Stimulated activated CD8-positive, alpha-beta memory T cell treated with anti-CD3 and anti-CD28 coated beads, Interleukin-12 subunit alpha, Interleukin-12 subunit beta, amount 100 ng/mL, for 4 hours (primary cell): ENCODE measurements around the gene ARHGAP35.
"Not testable (repeated sequence)": the region's sequence is repeated elsewhere in the genome, so short reads cannot be mapped to it uniquely, and the experiment has no call there.

Experiments used
- DNase-seq: peaks from one replicate; pipeline ENCODE4 v3.0.0-alpha.2; 2020; ENCODE audit warnings: low read depth

The ARHGAP35 gene

GRCh38 chr19:46871173-46871572 lies 10.4 kb downstream of the ARHGAP35 start:
- DNase-seq, result not testable (repeated sequence)

DNA sequence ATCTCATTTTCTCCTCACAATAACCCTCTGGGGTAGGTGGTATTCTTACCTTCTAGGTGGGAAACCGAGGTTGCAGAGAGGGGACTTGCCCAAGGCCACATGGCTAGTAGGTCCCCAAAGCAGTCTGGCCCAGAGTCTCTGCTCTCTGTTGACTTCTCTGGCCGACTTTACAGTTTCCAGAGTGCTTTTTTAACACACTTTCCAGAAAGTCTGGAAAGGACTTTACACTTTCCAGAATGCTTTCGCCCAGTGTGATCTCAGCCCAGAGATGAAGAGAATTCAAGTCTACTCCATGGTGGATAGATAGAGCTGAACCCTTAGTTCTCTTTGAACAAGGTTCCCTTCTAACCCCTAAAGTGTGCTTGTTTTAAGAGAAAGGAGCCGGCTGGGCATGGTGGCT lies 12.2 kb downstream of the ARHGAP35 start:
- DNase-seq, result no peak

DNA sequence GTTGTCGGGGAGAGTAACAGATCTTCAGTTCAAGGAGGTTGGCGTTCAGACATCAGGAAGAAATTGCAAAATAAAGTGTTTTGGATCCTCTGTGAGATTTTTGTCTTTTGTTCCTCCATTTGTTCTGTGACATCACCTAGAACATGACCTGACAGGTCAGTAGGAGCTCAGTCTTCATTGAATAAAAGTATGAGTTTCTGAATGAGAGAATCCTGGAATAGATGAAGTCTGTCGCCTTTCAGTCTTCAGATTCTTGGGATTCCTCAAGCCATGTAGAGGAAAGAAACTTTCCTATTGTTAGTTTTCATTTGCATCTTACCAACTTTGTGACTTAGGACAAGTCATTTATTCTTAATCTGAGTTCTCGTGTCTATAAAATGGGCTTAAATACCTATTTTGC lies 14.4 kb downstream of the ARHGAP35 start:
- no peak for DNase-seq

DNA sequence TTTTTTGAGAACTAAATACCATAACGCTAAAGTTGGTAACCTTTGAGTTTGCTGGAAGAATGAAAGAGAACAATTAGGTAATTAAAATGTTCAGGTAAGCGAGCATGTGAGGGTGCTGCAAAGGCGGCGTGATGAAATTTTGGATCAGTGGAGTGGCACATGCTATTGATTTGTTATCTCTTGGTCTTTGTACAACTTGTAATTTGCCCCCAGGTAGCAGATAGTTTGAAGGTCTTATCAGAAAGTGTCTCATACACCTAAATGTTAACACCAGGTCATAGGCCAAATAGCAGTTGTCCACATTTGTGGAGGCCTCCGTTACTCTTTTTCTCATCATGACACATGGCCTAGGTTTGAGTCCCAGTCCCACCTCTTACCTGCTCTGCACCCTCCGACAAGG lies 14.9 kb downstream of the ARHGAP35 start:
- no peak for DNase-seq

DNA sequence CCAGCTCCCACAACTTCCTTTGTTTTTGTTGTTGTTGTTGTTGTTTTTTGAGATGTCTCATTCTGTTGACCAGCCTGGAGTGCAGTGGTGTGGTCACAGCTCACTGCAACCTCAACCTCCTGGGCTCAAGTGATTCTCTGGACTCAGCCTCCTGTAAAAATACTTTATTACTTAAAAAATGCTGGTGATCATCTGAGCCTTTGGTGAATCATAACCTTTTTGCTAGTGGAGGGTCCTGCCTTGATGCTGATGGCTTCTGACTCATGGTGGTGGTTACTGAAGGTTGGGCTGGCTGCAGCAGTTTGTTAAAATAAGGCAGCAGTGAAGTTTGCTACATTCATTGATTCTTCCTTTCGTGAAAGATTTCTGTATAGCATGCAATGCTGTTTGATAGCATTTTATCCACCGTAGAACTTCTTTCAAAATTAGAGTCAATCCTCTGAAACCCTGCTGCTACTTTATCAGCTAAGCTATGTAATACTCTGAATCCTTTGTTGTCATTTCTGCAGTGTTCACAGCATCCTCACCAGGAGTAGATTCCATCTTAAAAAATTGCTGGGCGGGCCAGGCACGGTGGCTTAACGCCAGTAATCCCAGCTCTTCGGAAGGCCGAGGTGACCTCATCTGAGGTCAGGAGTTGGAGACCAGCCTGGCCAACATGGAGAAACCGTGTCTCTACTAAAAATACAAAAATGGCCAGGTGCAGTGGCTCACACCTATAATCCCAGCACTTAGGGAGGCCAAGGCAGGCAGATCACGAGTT lies 18.0 kb downstream of the ARHGAP35 start:
- no peak for DNase-seq

DNA sequence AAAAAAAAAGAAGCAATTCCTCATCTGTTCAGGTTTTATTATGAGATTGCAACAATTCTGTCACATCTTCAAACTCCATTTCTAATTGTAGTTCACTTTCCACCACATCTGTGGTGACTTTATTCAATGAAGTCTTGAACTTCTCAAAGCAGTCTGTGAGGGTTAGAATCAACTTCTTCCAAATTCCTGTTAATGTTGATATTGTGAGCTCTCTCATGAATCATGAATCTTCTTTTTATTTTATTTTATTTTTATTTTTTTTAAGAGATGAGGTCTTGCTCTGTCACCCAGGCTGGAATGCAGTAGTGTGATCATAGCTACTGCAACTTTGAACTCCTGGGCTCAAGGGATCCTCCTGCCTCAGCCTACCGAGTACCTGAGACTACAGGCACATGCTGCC lies 19.6 kb downstream of the ARHGAP35 start:
- no peak for DNase-seq

- DNase-seq, result no peak
Measured at GRCh38 chr19:46881092-46881491, 20.3 kb downstream of the ARHGAP35 start.

DNA sequence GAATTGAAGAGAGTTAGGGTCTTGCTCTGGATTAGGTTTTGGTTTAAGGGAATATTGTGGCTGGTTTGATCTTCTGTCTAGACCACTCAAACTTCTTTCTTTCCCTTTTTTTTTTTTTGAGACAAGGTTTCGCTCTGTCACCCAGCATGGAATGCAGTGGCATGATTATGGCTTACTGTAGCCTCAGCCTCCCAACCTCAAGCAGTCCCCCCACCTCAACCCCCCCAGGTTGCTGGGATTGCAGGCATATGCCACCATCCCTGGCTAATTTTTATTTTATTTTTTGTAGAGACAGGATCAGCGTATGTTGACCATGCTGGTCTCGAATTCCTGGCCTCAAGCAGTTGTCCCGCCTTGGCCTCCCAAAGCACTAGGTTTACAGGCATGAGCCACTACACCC lies 21.2 kb downstream of the ARHGAP35 start:
- DNase-seq, result no peak

DNA sequence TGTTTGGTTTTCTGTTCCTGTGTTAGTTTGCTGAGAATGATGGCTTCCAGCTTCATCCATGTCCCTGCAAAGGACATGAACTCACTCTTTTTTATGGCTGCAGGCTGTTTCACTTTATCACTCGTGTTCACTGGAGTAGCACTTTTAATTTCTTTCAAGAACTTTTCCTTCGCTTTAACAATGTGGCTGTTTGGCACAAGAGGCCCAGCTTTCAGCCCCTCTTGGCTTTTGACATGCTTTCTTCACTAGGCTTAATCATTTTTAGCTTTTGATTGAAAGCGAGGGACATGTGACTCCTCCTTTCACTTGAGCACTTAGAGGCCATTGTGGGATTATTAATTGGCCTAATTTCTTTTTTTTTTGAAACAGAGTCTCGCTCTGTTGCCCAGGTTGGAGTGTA lies 22.0 kb downstream of the ARHGAP35 start:
- not testable (repeated sequence) for DNase-seq

GRCh38 chr19:46885411-46885810 lies 24.6 kb downstream of the ARHGAP35 start:
- DNase-seq, result no peak

DNA sequence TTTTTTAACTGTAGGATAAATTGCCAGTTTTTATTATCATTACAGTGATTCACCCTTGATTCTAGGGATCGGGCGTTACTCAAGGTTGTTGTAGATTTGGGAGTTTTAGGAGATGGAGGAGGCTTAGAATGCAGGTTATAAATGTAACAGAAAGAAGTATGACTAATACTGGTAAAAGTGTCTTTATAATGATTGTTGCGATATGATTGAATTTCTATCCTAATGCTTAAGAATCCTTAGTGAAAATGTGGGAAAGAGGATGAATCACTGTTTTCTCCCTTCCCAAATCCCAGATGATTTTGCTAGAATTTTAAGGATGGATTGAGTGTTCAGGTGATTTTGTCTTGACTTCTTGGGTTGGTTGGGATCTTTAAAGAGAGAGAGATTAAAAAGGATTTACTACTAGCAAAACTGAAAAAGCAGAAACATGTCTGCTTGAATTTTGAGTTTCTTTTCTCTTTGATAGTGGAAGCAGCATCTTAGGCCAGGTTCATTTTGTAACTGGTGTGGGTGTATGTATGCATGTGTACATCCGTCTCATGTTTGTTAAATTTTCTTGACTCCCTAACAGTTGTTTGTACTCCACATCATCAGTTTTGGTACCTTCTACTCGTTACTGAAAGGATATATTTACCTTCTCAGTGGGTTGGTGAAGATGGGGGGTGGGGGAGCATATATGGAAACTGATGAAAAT lies 25.9 kb downstream of the ARHGAP35 start:
- no peak for DNase-seq

DNA sequence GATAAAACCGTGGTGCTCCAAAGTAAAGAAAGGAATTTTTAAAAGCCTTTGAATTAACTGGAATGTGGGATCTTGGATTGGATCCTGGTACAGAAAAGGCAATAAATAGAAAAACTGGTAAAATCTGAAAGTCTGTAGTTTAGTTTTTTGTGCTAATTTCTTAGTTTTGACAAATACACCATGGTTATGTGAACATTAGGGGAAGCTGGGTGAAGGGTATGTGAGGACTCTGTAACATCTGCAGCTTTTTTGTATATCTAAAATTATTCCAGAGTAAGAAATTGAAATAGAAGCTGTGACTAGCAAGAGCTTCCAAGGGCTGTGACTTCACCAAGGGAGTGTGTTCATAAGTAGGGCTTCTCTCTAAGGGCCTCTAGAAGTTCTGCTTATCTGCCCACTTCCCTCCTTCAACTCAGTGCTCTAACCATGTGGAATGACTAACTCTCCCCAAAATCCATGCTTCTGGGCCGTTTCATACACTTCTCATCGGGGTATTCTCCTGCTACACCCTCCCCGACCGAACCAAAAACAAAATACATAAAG lies 26.5 kb downstream of the ARHGAP35 start:
- no peak for DNase-seq

DNA sequence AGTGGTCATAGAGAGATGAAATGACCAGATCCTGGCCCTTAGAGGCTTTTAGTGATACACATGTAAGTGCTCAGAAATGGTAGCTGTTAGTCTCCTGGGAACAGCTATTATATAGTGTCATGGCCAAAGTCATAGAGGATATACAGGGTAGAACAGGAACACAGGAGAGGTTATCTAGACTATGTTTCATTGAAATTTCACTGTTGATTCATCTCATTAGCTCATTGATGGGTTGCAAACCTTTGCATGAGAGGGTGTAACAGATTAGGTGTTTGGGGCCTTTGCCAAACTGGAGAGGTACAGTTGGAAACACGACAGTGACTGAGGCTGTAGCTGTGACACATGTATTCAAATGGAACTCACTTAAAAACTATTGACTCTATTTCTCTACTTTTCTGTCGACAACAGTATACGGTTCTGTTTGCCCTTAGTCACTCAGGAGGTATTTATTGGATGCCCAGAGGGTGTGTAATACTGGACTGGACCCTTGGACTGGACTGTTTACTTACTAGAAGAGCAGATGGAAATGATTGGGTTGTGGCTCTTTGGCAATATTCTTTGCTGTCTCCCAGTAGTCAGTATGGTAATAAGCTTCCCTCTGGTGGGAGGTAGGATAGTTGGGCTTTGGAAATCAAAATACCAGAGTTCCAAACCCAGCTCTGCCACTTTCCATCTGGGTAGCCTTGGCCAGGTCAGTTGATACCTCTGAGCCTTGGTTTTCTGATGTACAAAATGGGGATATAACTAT lies 29.8 kb downstream of the ARHGAP35 start:
- no peak for DNase-seq

DNA sequence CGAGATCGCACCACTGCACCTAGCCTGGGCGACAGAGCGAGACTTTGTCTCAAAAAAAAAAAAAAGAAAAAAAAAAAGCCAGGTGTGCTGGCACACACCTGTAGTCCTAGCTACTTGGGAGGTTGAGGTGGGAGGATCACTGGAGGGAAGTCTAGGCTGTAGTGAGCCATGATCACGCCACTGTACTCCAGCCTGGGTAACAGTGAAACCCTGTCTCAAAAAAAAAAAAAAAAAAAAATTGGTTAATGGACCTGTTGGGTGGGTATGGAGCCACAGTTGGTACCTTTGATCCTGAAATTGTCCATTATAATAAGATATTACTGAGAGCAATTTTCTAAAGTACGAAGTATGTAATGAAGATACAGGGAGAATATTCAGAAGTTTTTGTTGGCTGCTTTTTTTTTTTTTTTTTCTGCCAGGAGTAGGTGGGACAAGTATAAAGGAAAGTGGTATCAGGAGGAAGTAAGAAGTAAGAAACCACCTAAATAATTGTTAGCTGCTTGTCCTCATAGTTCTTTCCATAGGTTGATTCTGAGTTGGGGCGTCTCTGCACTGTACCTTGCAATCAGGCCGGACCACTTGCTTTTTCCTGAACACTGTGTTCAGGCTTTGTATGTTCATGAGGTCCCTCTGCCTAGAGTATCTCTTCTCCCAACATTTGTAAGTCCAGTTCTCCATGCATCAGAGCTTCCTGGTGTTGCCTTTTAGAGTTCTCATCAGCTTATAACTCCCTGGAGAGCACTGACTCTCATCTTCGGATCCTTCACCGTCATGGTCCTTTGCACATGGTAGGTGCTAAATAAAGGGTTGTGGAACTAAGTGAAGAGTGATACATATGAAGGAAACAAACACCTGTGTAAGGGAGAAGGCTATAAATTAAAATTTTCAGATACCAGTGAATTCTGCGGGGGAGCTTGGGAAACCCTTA lies 31.7 kb downstream of the ARHGAP35 start:
- no peak for DNase-seq

GRCh38 chr19:46896076-46896794 lies 35.4 kb downstream of the ARHGAP35 start:
- no peak for DNase-seq

- DNase-seq, result no peak
Measured at GRCh38 chr19:46898731-46899130, 37.9 kb downstream of the ARHGAP35 start.

GRCh38 chr19:46900341-46900740 lies 39.5 kb downstream of the ARHGAP35 start:
- no peak for DNase-seq

DNA sequence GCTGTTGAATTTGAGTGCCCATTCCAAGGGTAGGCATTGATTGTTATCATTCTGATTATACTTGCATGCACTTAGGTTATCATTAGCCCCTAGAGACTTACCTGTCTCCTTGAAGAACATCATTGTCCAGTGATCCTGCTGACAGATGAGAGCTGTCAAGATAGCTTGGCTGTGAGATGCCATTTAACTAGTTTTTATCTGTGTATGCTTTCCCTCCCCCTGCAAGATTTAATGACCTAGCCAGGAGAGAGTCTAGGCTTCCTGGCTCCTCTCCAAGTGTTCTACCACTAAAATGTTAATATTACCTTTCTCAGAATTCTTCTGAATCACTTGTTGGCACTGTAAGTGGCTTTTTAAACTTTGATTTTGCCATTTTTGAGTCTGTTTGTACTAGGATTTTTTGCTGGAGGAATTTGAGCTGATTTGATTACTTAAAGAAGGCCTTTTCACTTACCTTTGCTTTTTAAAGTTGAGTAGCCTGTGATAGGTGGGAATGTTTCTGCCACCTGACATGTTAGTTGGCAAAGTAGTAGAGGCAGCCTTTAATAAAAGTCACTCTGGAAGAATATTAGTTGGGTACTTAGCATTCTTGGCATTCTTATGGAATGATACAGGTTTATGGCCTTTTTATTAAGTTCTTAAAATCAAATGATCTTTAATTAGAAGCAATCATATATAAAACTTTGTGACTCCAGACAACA lies 41.1 kb downstream of the ARHGAP35 start:
- no peak for DNase-seq

- DNase-seq, result no peak
Measured at GRCh38 chr19:46902402-46902766, 41.6 kb downstream of the ARHGAP35 start.

DNA sequence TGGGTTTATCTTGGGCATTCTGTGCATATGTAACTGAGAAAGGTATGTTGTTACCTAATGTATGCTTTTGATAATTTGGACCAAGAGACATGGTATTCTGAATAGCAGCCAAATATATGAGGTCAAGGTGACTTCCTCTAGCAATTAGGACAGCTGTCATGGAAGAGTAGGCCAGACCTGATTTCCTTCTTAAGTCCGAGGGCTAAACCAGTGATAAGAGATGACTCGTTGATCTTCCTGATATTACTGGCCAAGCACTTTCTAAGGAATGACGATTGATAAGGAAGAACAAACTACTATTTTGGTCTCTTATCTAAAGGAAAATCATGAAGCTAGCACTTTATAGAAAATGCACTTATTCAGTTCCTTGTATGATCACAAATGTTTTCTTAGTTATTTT lies 42.7 kb downstream of the ARHGAP35 start:
- DNase-seq, result no peak
